ENCODE results near the gene ZNF490. TPM values are rescaled to one million over a fixed set of nuclear protein-coding genes. Genes with fewer than 3 reads are reported as not detected.

The ZNF490 gene
- total RNA-seq, 4 donors from 2014 or later, result 5.1 to 8.6 (median 6.7) TPM

DNA sequence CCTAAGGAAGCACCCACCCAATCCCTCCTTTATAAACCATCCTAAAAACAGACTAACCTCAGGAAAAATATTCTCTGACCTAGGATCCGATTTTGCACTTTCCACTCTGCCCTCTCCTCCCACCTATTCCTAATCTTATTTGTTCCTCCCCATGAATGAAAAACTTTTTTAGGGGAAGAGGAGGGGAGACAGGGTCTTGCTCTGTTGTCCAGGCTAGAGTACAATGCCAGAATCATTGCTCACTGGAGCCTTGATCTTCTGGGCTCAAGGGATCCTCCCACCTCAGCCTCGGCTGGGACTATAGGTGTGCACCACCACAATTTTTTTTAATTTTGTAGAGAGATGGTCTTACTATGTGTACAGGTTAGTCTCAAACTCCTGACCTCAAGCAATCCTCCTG lies 63.7 kb downstream of the ZNF490 start:
- TF ChIP-seq POLR2AphosphoS5 (IDR thresholded peaks at IDR 0.05), result no peak
- H3K36me3 ChIP-seq, result peaks cover 0 to 18% of the 10 kb centered on the region in 2 donors
- no peak for ATAC-seq

DNA sequence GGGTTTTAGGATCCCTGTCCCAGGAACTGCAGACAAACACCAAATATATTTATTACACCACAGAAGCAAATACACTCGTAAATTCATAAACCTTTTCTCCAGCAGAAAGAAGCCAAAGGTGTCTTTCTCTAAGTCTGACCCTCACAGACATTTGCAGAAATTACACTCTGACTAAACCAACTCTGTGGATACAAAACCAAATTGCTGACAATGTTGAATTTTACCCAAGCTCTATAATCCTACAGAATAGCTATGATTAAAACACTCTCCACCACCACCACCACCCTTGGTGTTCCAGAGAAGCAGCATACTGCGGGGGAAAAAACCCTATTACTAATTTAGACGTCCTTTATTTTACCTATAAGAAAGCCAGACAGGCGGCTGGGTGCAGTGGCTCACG lies 64.5 kb downstream of the ZNF490 start:
- Histone ChIP-seq H3K4me3 (no peak overlapping the region), H3K27ac (no peak overlapping the region), H3K36me3 (peaks cover 0 to 21% of the 10 kb centered on the region in 2 donors), H3K27me3 (no peaks in the 10 kb centered on the region), H3K9me3 (peaks cover 0 to 7% (median 0%) of the 10 kb centered on the region in 3 donors), H3K4me1 (peaks cover 0 to 67% (median 14%) of the 10 kb centered on the region in 3 donors)
- no peak for ATAC-seq
- 85 to 87% methylated on average over 4 of the region's 5 CpGs for WGBS, 2 donors (ENCODE audit: low coverage in 1 of 2)
- no peak for TF ChIP-seq POLR2A (IDR thresholded peaks at IDR 0.05)
- no peak for TF ChIP-seq EP300 (IDR thresholded peaks at IDR 0.05)
- no peak for TF ChIP-seq POLR2AphosphoS5 (IDR thresholded peaks at IDR 0.05)
- TF ChIP-seq, protein P1, sequence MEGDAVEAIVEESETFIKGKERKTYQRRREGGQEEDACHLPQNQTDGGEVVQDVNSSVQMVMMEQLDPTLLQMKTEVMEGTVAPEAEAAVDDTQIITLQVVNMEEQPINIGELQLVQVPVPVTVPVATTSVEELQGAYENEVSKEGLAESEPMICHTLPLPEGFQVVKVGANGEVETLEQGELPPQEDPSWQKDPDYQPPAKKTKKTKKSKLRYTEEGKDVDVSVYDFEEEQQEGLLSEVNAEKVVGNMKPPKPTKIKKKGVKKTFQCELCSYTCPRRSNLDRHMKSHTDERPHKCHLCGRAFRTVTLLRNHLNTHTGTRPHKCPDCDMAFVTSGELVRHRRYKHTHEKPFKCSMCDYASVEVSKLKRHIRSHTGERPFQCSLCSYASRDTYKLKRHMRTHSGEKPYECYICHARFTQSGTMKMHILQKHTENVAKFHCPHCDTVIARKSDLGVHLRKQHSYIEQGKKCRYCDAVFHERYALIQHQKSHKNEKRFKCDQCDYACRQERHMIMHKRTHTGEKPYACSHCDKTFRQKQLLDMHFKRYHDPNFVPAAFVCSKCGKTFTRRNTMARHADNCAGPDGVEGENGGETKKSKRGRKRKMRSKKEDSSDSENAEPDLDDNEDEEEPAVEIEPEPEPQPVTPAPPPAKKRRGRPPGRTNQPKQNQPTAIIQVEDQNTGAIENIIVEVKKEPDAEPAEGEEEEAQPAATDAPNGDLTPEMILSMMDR (IDR thresholded peaks at IDR 0.05), result no peak

More for the DNA sequence above, 63.7 kb downstream of the ZNF490 start:
- Histone ChIP-seq H3K4me3 (no peak overlapping the region), H3K9me3 (peaks cover 0 to 7% (median 0%) of the 10 kb centered on the region in 3 donors), H3K4me1 (peaks cover 0 to 70% (median 14%) of the 10 kb centered on the region in 3 donors), H3K27ac (no peak overlapping the region), H3K27me3 (no peaks in the 10 kb centered on the region)
- 87 to 100% methylated on average over 2 of the region's 2 CpGs for WGBS, 2 donors (ENCODE audit: low coverage in 1 of 2)

DNA sequence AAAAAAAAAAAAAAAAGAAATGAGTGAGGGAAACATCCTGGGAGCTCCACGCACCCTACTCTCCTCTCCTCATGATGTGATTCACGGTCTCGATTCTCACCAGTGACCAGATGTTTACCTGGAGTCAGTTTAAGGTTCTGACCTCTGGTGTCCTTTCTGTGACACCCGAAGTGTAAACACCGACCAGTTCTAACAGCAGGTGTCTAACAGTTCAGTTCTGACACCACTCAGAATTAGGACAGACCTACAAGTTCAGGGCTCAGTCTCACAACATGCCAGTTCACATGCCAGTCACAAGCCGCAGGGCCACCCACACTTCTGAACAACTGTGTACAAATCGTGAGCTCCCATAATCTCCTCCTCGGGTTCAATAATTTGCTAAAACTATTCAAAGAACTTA lies 65.3 kb downstream of the ZNF490 start:
- 88 to 96% methylated on average over 6 to 7 of the region's 8 CpGs for WGBS, 2 donors (ENCODE audit: low coverage in 1 of 2)
- peaks cover 0 to 7% (median 0%) of the 10 kb centered on the region in 3 donors for H3K9me3 ChIP-seq
- H3K4me3 ChIP-seq, result no peak overlapping the region
- no peak overlapping the region for H3K27ac ChIP-seq
- no peak for ATAC-seq
- H3K4me1 ChIP-seq, result peaks cover 0 to 63% (median 13%) of the 10 kb centered on the region in 3 donors
- peaks cover 0 to 29% of the 10 kb centered on the region in 2 donors for H3K36me3 ChIP-seq
- TF ChIP-seq POLR2A (IDR thresholded peaks at IDR 0.05), result no peak
- TF ChIP-seq, protein P1 (IDR thresholded peaks at IDR 0.05), result no peak
- no peak for TF ChIP-seq POLR2AphosphoS5 (IDR thresholded peaks at IDR 0.05)
- no peak for TF ChIP-seq EP300 (IDR thresholded peaks at IDR 0.05)
- H3K27me3 ChIP-seq, result no peaks in the 10 kb centered on the region

DNA sequence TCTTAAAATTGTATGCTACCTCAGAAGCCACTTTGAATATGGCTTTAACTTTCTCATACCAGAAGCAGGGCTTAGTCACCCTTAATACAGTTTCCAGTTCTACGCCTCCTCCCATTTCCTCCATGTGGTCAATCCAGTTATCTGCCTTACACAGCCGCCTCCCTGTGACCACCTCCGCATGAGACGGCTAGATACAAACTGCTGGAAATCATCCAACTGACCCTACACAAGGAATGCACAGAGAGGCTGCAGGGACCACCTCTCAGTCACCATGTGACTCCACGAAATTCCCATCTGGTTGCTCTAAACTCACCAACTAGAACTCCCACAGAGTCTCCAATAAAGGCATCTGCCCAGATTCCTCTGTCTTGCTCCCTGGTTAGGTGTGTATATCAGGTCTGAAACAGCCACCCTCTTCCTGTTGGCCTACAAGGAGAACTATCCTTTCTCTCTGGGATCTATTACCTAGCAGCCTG lies 66.2 kb downstream of the ZNF490 start:
- H3K4me1 ChIP-seq, result peaks cover 0 to 55% (median 5%) of the 10 kb centered on the region in 3 donors
- no peak for TF ChIP-seq EP300 (IDR thresholded peaks at IDR 0.05)
- TF ChIP-seq POLR2A (IDR thresholded peaks at IDR 0.05), result no peak
- TF ChIP-seq, protein P1 (IDR thresholded peaks at IDR 0.05), result no peak
- no peak for TF ChIP-seq POLR2AphosphoS5 (IDR thresholded peaks at IDR 0.05)
- H3K4me3 ChIP-seq, result no peak overlapping the region
- no peak overlapping the region for H3K27ac ChIP-seq
- WGBS, 2 donors (ENCODE audit: low coverage in 1 of 2), result 63 to 100% methylated on average over 1 to 5 of the region's 5 CpGs
- peaks cover 0 to 7% (median 0%) of the 10 kb centered on the region in 3 donors for H3K9me3 ChIP-seq
- H3K27me3 ChIP-seq, result no peaks in the 10 kb centered on the region
- H3K36me3 ChIP-seq, result peaks cover 0 to 38% of the 10 kb centered on the region in 2 donors
- ATAC-seq, result no peak

DNA sequence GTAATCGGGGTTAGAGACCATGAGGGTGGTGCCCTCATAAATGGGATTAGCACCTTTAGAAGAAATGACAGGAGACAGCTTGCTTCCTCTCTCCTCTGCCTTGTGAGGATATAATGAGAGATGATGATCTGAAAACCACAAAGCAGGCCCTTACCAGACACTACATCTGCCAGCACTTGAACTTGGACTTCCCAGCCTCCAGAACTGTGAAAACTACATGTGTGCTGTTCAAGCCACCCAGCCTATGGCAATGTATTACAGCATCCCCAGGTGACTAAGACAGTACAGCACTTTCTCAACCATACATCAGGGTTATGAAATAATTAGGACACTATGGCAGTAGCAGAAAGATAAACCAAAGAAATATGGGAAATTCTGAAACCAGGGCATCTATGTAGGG lies 66.8 kb downstream of the ZNF490 start:
- H3K9me3 ChIP-seq, result peaks cover 0 to 7% (median 0%) of the 10 kb centered on the region in 3 donors
- no peak for ATAC-seq
- H3K27me3 ChIP-seq, result no peaks in the 10 kb centered on the region
- H3K4me3 ChIP-seq, result no peak overlapping the region
- peaks cover 0 to 43% of the 10 kb centered on the region in 2 donors for H3K36me3 ChIP-seq
- peaks cover 0 to 49% (median 0%) of the 10 kb centered on the region in 3 donors for H3K4me1 ChIP-seq
- 100% methylated on average over 1 of the region's 1 CpG; no CpG with 5 or more reads in 1 of the 2 donors for WGBS, 2 donors (ENCODE audit: low coverage in 1 of 2)
- TF ChIP-seq EP300 (IDR thresholded peaks at IDR 0.05) (no peak), POLR2A (IDR thresholded peaks at IDR 0.05) (no peak), POLR2AphosphoS5 (IDR thresholded peaks at IDR 0.05) (no peak)
- TF ChIP-seq, protein P1 (IDR thresholded peaks at IDR 0.05), result no peak
- no peak overlapping the region for H3K27ac ChIP-seq

Other genes with a start within 250 kb of the ZNF490 start
- 1 to 10 TPM; 2.3 to 6.7 (median 4.8) TPM for gene ZNF442, start 245.1 kb downstream of the ZNF490 start, total RNA-seq
- gene ZNF799, start 209.5 kb downstream of the ZNF490 start, total RNA-seq, result 1 to 10 TPM; 3.9 to 7.8 (median 4.7) TPM
- gene ZNF443, start 169.8 kb downstream of the ZNF490 start, total RNA-seq, result 1 to 10 TPM; 3.1 to 9.2 (median 5.2) TPM
- gene ZNF709, start 126.0 kb downstream of the ZNF490 start, total RNA-seq, result 1 to 10 TPM; 3.1 to 3.6 (median 3.3) TPM
- 10 to 100 TPM in 3 of 4 donors, 1 to 10 TPM in 1; 6.8 to 14.6 (median 13.8) TPM for gene ZNF564, start 59.3 kb downstream of the ZNF490 start, total RNA-seq
- 10 to 100 TPM; 16.7 to 29.7 (median 20.4) TPM for gene ZNF791, start 107 bp upstream of the ZNF490 start, total RNA-seq
- 10 to 100 TPM; 61.3 to 98.1 (median 70.8) TPM for gene MAN2B1, start 55.9 kb upstream of the ZNF490 start, total RNA-seq
- gene WDR83, start 56.0 kb upstream of the ZNF490 start, total RNA-seq, result 10 to 100 TPM in 3 of 4 donors, 1 to 10 TPM in 1; 8.8 to 19.8 (median 15.5) TPM
- gene DHPS, start 71.1 kb upstream of the ZNF490 start, total RNA-seq, result 100 to 1,000 TPM in 1 of 4 donors, 10 to 100 TPM in 3; 77.3 to 122 (median 92.1) TPM
- gene GNG14, start 77.2 kb upstream of the ZNF490 start, total RNA-seq, result not detected
- 1 to 10 TPM; 3.8 to 7.5 (median 4.1) TPM for gene FBXW9, start 85.8 kb upstream of the ZNF490 start, total RNA-seq
- 10 to 100 TPM; 52.0 to 89.2 (median 76.1) TPM for gene TNPO2, start 113.1 kb upstream of the ZNF490 start, total RNA-seq
- 100 to 1,000 TPM; 364 to 432 (median 398) TPM for gene TRIR, start 123.9 kb upstream of the ZNF490 start, total RNA-seq
- gene GET3, start 126.7 kb upstream of the ZNF490 start, total RNA-seq, result 10 to 100 TPM; 47.3 to 58.2 (median 55.8) TPM
- not detected for gene BEST2, start 141.0 kb upstream of the ZNF490 start, total RNA-seq
- gene HOOK2, start 164.7 kb upstream of the ZNF490 start, total RNA-seq, result 10 to 100 TPM; 13.5 to 24.1 (median 14.6) TPM
- gene JUNB, start 180.7 kb upstream of the ZNF490 start, total RNA-seq, result 100 to 1,000 TPM in 3 of 4 donors, 10 to 100 TPM in 1; 99.3 to 614 (median 168) TPM
- gene PRDX2, start 191.0 kb upstream of the ZNF490 start, total RNA-seq, result 100 to 1,000 TPM; 178 to 303 (median 227) TPM
- not detected for gene THSD8, start 191.3 kb upstream of the ZNF490 start, total RNA-seq
- gene RNASEH2A, start 195.8 kb upstream of the ZNF490 start, total RNA-seq, result 1 to 10 TPM; 2.0 to 9.4 (median 3.7) TPM
- gene RTBDN, start 223.8 kb upstream of the ZNF490 start, total RNA-seq, result 1 to 10 TPM in 1 of 4 donors, not detected in 3; 1.1 TPM
- 1 to 10 TPM in 1 of 4 donors, under 1 TPM in 1, not detected in 2; 0.15 to 1.5 TPM for gene MAST1, start 227.7 kb upstream of the ZNF490 start, total RNA-seq